RKO (cell line): ENCODE data around the gene OVOL1.

Experiments
- DNase-seq: peaks from one replicate; pipeline ENCODE4 v3.0.0-alpha.2; 2016; ENCODE audit warnings: low spot score

The OVOL1 gene

GRCh38 chr11:65792456-65792855 is 5.6 kb downstream of the OVOL1 start:
- DNase-seq, result no peak

DNA sequence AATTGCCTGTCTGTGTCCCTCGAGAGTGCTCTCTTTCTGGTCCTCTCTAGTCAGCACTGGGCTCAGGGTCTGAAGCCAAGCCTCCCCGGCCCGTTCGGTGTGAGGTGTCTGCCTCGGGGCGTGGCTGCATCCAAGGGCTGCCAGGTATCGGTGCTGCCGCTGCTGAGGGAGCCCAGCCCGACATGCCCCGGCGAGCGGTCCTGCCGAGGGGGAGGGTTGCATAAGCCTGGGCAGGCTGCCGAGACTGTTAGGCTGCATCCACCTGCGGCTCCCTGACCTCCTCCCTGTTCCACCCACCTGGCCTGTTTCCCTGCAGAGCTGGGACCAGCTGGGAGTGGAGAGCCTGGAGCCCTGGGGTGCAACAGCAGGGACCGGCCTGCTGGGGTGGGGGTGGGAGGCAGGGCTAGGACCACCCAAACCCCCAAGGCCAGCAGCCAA is 6.3 kb downstream of the OVOL1 start:
- no peak for DNase-seq

GRCh38 chr11:65793625-65794400 is 7.0 kb downstream of the OVOL1 start:
- no peak for DNase-seq

DNA sequence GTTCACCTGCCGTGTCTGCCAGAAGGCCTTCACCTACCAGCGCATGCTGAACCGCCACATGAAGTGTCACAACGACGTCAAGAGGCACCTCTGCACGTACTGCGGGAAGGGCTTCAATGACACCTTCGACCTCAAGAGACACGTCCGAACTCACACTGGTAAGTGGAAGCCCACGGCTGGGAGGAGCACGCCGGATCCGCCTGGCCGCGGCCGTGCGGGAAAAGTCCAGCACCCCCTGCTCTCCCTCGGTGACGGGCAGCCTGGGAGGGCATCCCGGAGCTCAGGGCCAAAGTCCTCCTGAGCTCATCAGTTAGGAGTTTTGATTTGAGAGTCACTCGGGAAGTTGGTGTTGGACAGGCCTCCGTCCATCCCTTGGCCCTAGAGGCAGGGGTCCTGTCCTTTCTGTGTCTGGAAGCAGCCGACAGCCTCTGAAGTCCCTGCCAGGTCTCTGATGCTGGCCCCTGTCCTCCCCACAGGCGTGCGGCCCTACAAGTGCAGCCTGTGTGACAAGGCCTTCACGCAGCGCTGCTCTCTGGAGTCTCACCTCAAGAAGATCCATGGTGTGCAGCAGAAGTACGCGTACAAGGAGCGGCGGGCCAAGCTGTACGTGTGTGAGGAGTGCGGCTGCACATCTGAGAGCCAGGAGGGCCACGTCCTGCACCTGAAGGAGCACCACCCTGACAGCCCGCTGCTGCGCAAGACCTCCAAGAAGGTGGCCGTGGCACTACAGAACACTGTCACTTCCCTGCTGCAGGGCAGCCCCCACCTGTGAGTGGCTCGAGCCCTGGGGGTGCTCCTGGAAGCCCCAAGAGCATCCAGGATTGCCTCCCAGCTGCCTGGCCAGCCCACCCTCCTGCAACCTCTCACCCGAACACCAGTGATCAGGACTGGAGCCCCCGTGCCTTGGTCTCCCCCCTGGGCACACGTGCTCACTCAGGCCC is 8.0 kb downstream of the OVOL1 start:
- no peak for DNase-seq

- DNase-seq, result no peak
These were observed 10.1 kb downstream of the OVOL1 start for GRCh38 chr11:65796726-65797601.

GRCh38 chr11:65797711-65798110 is 10.8 kb downstream of the OVOL1 start:
- DNase-seq, result no peak

DNA sequence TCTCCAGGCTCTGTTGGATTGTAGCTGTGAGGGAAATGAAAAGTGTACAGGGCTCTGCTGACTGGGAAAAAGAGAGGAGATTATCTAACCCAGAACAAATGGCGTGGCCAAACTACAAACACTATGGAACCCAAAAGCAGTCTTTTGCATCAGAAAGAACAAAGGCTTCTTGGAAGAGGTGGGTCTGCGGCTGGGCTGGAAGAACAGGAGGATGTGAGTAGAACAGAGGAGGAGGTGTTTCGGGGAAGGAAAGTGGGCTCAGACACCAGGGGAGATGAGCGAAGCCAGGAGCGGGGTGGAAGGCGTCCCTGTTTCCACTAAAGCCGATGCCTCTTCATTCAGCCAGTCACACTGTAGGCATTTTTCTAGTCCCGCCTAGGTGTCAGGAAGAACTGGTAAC is 12.0 kb downstream of the OVOL1 start:
- no peak for DNase-seq

DNA sequence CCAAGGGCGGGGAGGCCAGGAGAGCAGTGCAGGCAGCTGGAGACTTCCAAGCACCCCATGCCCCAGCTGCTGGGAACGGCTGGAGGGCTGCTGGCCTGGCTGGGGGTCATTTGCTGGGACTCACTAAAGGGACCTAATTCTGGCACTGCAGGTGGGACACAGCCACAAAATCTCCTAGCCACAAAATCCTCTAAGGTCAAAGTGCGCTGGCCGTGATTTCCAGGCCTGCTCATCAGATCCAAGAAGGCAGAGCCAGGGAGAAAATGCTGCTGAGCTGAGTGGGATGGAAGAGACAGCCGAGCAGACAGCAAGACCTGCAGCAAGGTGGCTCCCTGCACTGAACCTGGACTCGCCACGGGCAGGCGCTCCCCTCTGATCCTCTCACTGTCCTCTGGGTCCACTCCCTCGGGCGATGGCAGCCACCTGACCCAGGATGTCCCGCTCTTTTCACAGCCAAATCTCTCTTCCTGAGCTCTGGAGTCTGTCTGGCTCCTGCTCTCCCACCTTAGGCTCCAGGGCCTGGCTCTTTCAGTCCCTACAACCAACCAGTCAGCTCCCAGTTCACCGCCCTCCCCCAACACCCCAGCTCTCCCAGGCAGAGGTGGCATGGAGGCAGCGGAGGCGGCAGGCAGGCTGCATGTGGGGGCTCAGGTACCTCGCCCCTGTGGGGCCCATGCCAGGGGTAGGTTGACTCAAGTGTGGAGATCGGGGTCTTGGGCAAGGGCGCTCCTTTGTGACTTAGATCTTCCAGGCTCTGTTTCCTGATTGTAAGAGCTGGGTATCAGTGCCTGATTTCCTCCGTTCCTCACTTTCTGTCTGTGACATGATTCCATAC is 14.5 kb downstream of the OVOL1 start:
- DNase-seq, result no peak

DNA sequence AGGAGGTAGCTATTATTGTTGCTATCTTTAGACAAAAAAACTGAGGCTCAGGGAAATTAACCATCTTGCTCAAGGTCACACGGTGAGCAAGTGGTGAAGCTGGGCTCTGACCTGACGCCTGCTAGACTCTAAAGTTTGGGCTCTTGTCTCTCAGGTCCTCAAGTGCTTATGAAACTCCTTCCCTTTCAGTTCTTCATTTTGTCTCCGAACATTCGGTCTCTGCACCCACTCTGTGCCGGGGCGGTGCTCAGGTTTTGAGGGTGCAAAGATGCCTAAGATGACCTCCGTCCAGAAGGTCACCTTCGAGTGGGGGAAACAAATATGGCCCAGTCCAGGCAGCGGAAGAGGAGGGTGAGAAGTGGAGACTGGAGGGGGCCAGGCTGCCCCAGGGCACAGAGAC is 16.0 kb downstream of the OVOL1 start:
- no peak for DNase-seq

- DNase-seq, result no peak
These were observed 17.1 kb downstream of the OVOL1 start for GRCh38 chr11:65803797-65804492.

GRCh38 chr11:65806979-65807378 is 20.1 kb downstream of the OVOL1 start:
- no peak for DNase-seq

- DNase-seq, result no peak
These were observed 22.0 kb downstream of the OVOL1 start for GRCh38 chr11:65808744-65809341.

- DNase-seq, result no peak
These were observed 22.6 kb downstream of the OVOL1 start for GRCh38 chr11:65809496-65809895.

GRCh38 chr11:65810046-65810868 is 23.4 kb downstream of the OVOL1 start:
- DNase-seq, result peak; percentile 37

DNA sequence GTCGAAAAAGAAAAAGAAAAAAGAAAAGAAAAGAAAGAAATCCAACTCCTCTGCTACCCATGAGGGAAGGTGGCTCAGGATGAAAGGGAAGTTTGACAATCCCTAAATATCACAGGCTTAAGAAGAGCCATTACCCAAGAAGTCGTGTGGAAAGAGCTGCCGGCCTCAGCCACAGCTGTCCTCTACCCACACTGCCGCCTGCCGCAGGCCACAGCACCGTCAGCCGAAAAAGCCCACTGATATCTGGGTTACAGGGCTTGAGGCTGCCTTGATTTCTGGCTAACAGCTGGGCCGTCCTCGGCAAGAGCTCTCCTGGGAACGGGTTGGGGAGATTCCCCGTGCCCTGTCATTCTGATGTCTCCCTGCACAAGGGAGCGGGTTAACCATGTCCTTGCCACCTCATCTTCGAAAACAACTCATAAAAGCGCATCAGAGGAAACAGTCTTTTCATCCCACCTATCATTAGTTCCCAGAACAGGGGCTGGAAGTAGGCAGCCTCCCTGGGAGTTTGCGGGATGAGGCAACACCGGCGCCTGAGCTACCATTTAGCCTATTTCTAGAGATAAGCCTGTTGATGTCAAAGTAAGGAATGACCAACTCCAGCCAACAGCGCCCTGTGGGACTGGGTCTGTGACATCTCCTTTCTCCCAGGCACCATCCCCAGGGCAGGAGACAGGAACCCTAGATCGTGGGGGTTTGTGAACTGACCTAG is 25.1 kb downstream of the OVOL1 start:
- DNase-seq, result no peak

DNA sequence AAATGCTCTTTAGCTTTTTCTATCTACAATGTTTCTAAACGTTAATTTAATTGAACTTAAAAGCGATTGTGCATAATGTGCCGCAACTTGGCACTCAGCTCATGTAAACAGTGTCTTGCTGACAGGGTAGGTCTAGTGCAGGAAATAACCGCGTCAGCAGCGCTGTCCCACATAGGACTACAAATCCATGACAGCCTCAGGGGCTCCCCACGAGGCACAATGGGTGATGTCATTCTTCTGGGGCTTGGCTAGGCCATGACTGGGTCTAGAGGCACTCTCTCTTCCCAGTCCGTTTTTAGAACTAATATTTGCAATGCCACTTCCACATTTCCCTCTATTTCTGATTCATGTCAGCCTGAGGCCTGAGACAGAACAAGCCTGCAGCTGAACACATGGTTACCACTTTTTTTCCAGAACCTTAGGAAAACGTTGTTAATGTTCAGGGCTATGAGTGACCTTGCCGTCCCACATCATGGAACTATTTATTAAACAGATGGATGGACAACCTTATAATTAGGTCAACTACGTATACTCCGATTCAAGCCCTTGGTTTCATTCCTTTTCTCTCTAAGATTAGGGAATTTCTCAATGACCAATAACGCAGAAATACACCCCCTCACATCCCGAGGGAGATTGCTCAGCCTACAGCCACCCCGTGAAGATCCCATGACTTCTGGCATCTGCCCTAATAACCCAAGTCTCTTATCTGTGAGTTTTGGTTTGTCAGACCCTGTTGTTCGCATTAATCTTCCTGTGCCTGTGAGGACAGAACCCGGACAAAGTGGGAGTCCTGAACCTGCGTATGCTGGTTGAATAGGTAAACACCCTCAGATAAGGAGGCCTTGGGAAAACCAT is 27.5 kb downstream of the OVOL1 start:
- DNase-seq, result peak; percentile 12

- no peak for DNase-seq
These were observed 28.2 kb downstream of the OVOL1 start for GRCh38 chr11:65814986-65815565.
